ENCODE results near the gene COL27A1.

COL27A1 gene

DNA sequence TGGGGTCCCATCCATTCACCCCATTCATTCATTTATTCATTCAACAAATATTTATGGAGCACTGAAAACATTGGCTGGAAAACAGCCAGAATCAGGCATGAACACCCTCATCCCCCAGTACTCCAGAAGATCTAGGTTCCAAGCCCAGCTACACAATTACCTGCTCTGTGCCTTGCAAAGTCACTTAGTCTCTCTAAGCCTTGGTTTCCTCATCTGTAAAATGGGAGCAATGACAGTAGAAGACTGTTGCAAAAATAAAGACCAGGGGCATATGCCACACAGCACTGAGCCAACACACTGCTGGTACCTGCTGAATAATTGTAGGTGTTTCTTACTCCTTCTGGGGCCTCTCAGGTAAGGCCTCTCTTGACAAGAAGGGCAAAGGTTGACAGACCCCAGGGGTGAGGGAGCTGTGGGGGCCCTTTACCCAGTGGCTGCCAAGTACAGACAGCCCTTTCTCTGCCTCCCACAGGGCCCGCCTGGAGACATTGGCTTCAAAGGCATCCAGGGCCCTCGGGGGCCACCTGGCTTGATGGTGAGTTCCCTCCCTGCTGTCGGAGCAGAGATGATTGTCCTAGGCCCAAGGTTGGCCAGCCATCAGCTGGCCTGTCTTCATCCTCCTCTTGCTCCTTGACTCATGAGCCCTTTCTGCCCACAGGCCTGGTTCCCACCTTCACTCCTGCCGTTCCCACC lies 145.0 kb downstream of the COL27A1 start:
- no peak for ATAC-seq

DNA sequence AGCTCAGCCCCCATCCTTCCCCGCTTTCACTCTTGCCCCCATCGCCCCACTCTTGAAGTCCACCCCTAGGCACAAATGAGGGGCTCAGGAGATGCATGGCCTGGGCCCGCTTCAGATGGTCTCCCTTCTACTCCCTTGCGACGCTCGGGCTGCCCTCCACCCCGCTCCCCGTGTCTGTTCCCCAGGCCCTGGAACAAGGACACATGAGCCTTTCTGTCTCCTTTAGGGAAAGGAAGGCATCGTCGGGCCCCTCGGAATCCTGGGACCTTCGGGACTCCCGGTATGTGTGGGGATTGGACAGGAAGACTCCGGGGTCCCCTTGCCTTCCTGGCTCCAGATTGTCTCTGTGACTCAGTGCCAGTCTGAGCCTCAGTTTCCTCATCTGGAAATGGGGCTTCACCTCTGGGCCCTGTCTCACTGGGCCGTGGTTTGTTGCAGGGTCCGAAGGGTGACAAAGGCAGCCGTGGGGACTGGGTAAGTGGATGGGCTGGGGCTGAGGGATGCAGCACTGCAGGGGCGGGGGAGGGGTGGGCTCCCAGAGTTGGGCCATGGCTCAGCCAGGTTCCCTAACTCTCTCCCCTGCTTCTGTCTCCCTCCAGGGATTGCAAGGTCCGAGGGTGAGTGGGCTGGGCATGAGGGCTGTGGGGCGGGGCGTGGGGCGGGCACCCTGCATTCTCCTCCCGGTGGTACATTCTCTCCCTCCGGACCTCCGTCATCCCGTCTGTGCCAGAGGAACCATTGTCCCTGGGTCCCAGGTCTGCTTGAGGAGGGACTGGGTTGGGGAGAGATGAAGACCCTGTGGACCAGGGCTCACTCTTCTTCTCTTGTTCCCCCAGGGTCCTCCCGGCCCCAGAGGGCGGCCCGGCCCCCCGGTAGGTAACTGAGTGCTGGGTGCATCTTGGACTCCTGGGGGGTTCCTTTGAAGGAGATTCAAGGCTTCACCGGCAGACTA lies 145.8 kb downstream of the COL27A1 start:
- ATAC-seq: no peak
- TF ChIP-seq OSR1 (CRISPR knock-in tag; IDR thresholded peaks at IDR 0.05): no peak

More for the DNA sequence above, 145.0 kb downstream of the COL27A1 start:
- TF ChIP-seq ZFP30 (CRISPR knock-in tag; IDR thresholded peaks at IDR 0.05): no peak
- no peak for TF ChIP-seq ISL1 (CRISPR knock-in tag; IDR thresholded peaks at IDR 0.05)
- no peak for TF ChIP-seq CSRNP3 (CRISPR knock-in tag; IDR thresholded peaks at IDR 0.05)
- no peak for TF ChIP-seq CSDC2 (CRISPR knock-in tag; IDR thresholded peaks at IDR 0.05)
- TF ChIP-seq ARNTL (CRISPR knock-in tag; IDR thresholded peaks at IDR 0.05; ENCODE audit: borderline replicate concordance, low read depth): no peak
- TF ChIP-seq ZC3H10 (CRISPR knock-in tag; IDR thresholded peaks at IDR 0.05): no peak
- no peak for TF ChIP-seq RARB (CRISPR knock-in tag; IDR thresholded peaks at IDR 0.05)
- no peak for TF ChIP-seq PPARA (CRISPR knock-in tag; IDR thresholded peaks at IDR 0.05; ENCODE audit: borderline replicate concordance)
- no peak for TF ChIP-seq ZNF70 (CRISPR knock-in tag; IDR thresholded peaks at IDR 0.05)
- TF ChIP-seq, protein P1, sequence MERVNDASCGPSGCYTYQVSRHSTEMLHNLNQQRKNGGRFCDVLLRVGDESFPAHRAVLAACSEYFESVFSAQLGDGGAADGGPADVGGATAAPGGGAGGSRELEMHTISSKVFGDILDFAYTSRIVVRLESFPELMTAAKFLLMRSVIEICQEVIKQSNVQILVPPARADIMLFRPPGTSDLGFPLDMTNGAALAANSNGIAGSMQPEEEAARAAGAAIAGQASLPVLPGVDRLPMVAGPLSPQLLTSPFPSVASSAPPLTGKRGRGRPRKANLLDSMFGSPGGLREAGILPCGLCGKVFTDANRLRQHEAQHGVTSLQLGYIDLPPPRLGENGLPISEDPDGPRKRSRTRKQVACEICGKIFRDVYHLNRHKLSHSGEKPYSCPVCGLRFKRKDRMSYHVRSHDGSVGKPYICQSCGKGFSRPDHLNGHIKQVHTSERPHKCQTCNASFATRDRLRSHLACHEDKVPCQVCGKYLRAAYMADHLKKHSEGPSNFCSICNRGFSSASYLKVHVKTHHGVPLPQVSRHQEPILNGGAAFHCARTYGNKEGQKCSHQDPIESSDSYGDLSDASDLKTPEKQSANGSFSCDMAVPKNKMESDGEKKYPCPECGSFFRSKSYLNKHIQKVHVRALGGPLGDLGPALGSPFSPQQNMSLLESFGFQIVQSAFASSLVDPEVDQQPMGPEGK (CRISPR knock-in tag; IDR thresholded peaks at IDR 0.05; ENCODE audit: borderline replicate concordance): no peak
- TF ChIP-seq, protein P2, sequence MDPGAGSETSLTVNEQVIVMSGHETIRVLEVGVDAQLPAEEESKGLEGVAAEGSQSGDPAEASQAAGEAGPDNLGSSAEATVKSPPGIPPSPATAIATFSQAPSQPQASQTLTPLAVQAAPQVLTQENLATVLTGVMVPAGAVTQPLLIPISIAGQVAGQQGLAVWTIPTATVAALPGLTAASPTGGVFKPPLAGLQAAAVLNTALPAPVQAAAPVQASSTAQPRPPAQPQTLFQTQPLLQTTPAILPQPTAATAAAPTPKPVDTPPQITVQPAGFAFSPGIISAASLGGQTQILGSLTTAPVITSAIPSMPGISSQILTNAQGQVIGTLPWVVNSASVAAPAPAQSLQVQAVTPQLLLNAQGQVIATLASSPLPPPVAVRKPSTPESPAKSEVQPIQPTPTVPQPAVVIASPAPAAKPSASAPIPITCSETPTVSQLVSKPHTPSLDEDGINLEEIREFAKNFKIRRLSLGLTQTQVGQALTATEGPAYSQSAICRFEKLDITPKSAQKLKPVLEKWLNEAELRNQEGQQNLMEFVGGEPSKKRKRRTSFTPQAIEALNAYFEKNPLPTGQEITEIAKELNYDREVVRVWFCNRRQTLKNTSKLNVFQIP (CRISPR knock-in tag; IDR thresholded peaks at IDR 0.05; ENCODE audit: borderline replicate concordance, low read depth): no peak
- TF ChIP-seq ESRRG (CRISPR knock-in tag; IDR thresholded peaks at IDR 0.05): no peak
- TF ChIP-seq ZFP3 (CRISPR knock-in tag; IDR thresholded peaks at IDR 0.05): no peak
- TF ChIP-seq, protein P3, sequence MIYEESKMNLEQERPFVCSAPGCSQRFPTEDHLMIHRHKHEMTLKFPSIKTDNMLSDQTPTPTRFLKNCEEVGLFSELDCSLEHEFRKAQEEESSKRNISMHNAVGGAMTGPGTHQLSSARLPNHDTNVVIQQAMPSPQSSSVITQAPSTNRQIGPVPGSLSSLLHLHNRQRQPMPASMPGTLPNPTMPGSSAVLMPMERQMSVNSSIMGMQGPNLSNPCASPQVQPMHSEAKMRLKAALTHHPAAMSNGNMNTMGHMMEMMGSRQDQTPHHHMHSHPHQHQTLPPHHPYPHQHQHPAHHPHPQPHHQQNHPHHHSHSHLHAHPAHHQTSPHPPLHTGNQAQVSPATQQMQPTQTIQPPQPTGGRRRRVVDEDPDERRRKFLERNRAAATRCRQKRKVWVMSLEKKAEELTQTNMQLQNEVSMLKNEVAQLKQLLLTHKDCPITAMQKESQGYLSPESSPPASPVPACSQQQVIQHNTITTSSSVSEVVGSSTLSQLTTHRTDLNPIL (CRISPR knock-in tag; IDR thresholded peaks at IDR 0.05; ENCODE audit: low read depth): no peak
- TF ChIP-seq TOX (CRISPR knock-in tag; IDR thresholded peaks at IDR 0.05; ENCODE audit: borderline replicate concordance): no peak
- TF ChIP-seq OSR1 (CRISPR knock-in tag; IDR thresholded peaks at IDR 0.05): no peak
- TF ChIP-seq, protein P4, sequence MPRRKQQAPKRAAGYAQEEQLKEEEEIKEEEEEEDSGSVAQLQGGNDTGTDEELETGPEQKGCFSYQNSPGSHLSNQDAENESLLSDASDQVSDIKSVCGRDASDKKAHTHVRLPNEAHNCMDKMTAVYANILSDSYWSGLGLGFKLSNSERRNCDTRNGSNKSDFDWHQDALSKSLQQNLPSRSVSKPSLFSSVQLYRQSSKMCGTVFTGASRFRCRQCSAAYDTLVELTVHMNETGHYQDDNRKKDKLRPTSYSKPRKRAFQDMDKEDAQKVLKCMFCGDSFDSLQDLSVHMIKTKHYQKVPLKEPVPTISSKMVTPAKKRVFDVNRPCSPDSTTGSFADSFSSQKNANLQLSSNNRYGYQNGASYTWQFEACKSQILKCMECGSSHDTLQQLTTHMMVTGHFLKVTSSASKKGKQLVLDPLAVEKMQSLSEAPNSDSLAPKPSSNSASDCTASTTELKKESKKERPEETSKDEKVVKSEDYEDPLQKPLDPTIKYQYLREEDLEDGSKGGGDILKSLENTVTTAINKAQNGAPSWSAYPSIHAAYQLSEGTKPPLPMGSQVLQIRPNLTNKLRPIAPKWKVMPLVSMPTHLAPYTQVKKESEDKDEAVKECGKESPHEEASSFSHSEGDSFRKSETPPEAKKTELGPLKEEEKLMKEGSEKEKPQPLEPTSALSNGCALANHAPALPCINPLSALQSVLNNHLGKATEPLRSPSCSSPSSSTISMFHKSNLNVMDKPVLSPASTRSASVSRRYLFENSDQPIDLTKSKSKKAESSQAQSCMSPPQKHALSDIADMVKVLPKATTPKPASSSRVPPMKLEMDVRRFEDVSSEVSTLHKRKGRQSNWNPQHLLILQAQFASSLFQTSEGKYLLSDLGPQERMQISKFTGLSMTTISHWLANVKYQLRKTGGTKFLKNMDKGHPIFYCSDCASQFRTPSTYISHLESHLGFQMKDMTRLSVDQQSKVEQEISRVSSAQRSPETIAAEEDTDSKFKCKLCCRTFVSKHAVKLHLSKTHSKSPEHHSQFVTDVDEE (CRISPR knock-in tag; IDR thresholded peaks at IDR 0.05): no peak

GRCh38 chr9:114301798-114302565 lies 146.6 kb downstream of the COL27A1 start:
- no peak for ATAC-seq
- no peak for TF ChIP-seq ARNTL (CRISPR knock-in tag; IDR thresholded peaks at IDR 0.05; ENCODE audit: borderline replicate concordance, low read depth)
- TF ChIP-seq, protein P2 (CRISPR knock-in tag; IDR thresholded peaks at IDR 0.05; ENCODE audit: borderline replicate concordance, low read depth): no peak
- TF ChIP-seq OSR1 (CRISPR knock-in tag; IDR thresholded peaks at IDR 0.05): no peak
- TF ChIP-seq ZC3H10 (CRISPR knock-in tag; IDR thresholded peaks at IDR 0.05): no peak
